H1 (cell line): ENCODE measurements around the gene UBXN4.

ENCODE experiments used
- CEBPB ChIP-seq: IDR thresholded peaks from 2 replicates; pipeline ENCODE4 v1.6.1; 2012; ENCODE audit warnings: low read depth, low read length
- CTCF ChIP-seq, 3 experiments: IDR thresholded peaks; 1 replicate in 2 of 3; 2 replicates in 1 of 3; pipeline versions ENCODE4 v1.5.1 to v1.6.1; 2011; ENCODE audit warnings: low read length in 3 of 3, mild to moderate bottlenecking in 3 of 3, inconsistent platforms in 2 of 3, low read depth in 1 of 3, moderate library complexity in 1 of 3; ENCODE audit not compliant: insufficient read depth in 1 of 3; ENCODE audit errors: control extremely low read depth in 1 of 3
- YY1 ChIP-seq: IDR thresholded peaks from 2 replicates; pipeline ENCODE4 v1.6.1; 2011; ENCODE audit warnings: low read depth, mild to moderate bottlenecking, low read length

DNA sequence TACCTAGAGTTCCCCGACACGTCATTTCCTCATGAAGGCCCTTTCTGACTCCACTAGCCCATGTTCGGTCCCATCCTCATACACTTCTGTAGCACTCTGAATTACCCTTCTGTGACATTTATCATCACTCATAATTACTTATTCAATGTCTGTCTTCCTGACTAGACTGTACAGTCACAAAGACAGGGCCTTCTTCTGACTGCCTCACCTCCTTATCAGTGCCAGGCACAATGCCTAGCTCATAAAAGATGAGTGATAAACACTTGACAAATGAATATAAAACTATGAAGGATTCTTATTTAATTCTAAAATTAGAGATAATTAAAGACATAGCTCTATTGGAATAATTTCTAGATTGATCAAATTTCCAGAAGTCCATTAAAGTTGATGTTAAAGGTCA is 1.4 kb upstream of the UBXN4 start:
- no peak for TF ChIP-seq YY1
- no peak for TF ChIP-seq CTCF (IDR thresholded peaks at IDR 0.05; ENCODE audit: control extremely low read depth in 1 of 3, insufficient read depth in 1 of 3, low read depth in 1 of 3, low read length in 3 of 3)
- no peak for TF ChIP-seq CEBPB
